GM21360 (cell line): Measurements from ENCODE around the gene SKIL.
"Not testable (repeated sequence)": the region's sequence is repeated elsewhere in the genome, so short reads cannot be mapped to it uniquely, and the experiment has no call there.

Experiments used
- ATAC-seq: cut with Tn5 transposase; IDR thresholded peaks from one replicate; pipeline ENCODE4 v1.9.1; 2021; ENCODE audit warnings: mild to moderate bottlenecking, moderate library complexity; ENCODE audit not compliant: unreplicated experiment

The SKIL gene

GRCh38 chr3:170357176-170358041, at the start of gene SKIL:
SKIL (plus strand) TSS chr3:170357715; CDS start chr3:170360332, 2,617 bp downstream.
- peak; percentile 54 for ATAC-seq

GRCh38 chr3:170309046-170309445, 48.5 kb upstream of the SKIL start:
- no peak for ATAC-seq

- no peak for ATAC-seq
Observed at GRCh38 chr3:170317954-170318353, 39.6 kb upstream of the SKIL start.

- ATAC-seq: no peak
Observed at GRCh38 chr3:170320461-170321121, 36.9 kb upstream of the SKIL start.

- ATAC-seq: no peak
Observed at GRCh38 chr3:170321321-170322034, 36.0 kb upstream of the SKIL start.

GRCh38 chr3:170322566-170323269, 34.8 kb upstream of the SKIL start:
- ATAC-seq: no peak

- no peak for ATAC-seq
Observed at GRCh38 chr3:170323331-170323730, 34.2 kb upstream of the SKIL start.

GRCh38 chr3:170324962-170325361, 32.6 kb upstream of the SKIL start:
- ATAC-seq: no peak

- no peak for ATAC-seq
Observed at GRCh38 chr3:170327040-170327808, 30.3 kb upstream of the SKIL start.

GRCh38 chr3:170327868-170328548, 29.5 kb upstream of the SKIL start:
- not testable (repeated sequence) for ATAC-seq

- ATAC-seq: no peak
Observed at GRCh38 chr3:170330366-170330765, 27.1 kb upstream of the SKIL start.

- no peak for ATAC-seq
Observed at GRCh38 chr3:170331143-170331542, 26.4 kb upstream of the SKIL start.

GRCh38 chr3:170337420-170337819, 20.1 kb upstream of the SKIL start:
- no peak for ATAC-seq

- no peak for ATAC-seq
Observed at GRCh38 chr3:170338690-170339340, 18.7 kb upstream of the SKIL start.

GRCh38 chr3:170342273-170342672, 15.2 kb upstream of the SKIL start:
- not testable (repeated sequence) for ATAC-seq

- ATAC-seq: not testable (repeated sequence)
Observed at GRCh38 chr3:170343859-170344258, 13.7 kb upstream of the SKIL start.

- ATAC-seq: no peak
Observed at GRCh38 chr3:170344971-170345370, 12.5 kb upstream of the SKIL start.

GRCh38 chr3:170346481-170347392, 10.8 kb upstream of the SKIL start:
- no peak for ATAC-seq
